HepG2 (cell line): Measurements from ENCODE around the gene SFTA2. TPM values are rescaled to one million over a fixed set of nuclear protein-coding genes. Genes with fewer than 3 reads are reported as not detected.
A peak's percentile ranks its signal among the peaks of the same experiment; 100 is the strongest.

Source experiments
- BRF2 ChIP-seq: sonication (generic); formaldehyde crosslinking; IDR thresholded peaks from 2 replicates; pipeline ENCODE4 v1.8.1; 2022; ENCODE audit warnings: mild to moderate bottlenecking, missing genetic modification reagents
- DBP ChIP-seq: sonication (generic); formaldehyde crosslinking; IDR thresholded peaks from 2 replicates; pipeline ENCODE4 v1.4.0; 2020; ENCODE audit warnings: missing genetic modification reagents; ENCODE audit errors: not compliant biosample characterization
- FLYWCH1 ChIP-seq: sonication (generic); formaldehyde crosslinking; IDR thresholded peaks from 2 replicates; pipeline ENCODE4 v1.8.1; 2023; ENCODE audit warnings: mild to moderate bottlenecking, missing genetic modification reagents
- FOSL1 ChIP-seq: sonication (generic); formaldehyde crosslinking; IDR thresholded peaks from 2 replicates; pipeline ENCODE4 v1.9.0; 2021; ENCODE audit warnings: missing genetic modification reagents, borderline replicate concordance
- FOXA1 ChIP-seq, 2 experiments: fragments of 450-650 bp in 1 of 2; sonication (generic) in 1 of 2; formaldehyde crosslinking in 1 of 2; IDR thresholded peaks; 2 replicates each; pipeline versions ENCODE4 v1.4.0 to v1.6.1; 2016 to 2020; ENCODE audit warnings: missing genetic modification reagents in 1 of 2
- FOXJ3 ChIP-seq: sonication (generic); formaldehyde crosslinking; IDR thresholded peaks from 2 replicates; pipeline ENCODE4 v1.4.0; 2020; ENCODE audit warnings: missing genetic modification reagents, mild to moderate bottlenecking, borderline replicate concordance
- FOXO1 ChIP-seq: sonication (generic); formaldehyde crosslinking; IDR thresholded peaks from 2 replicates; pipeline ENCODE4 v1.4.0; 2020; ENCODE audit warnings: missing genetic modification reagents
- GABPB1 ChIP-seq: IDR thresholded peaks from 2 replicates; pipeline ENCODE4 v1.6.1; 2016; ENCODE audit warnings: mild to moderate bottlenecking, missing genetic modification reagents, moderate library complexity, missing compliant biosample characterization
- HMGXB4 ChIP-seq, 2 experiments: sonication (generic) in 1 of 2; formaldehyde crosslinking in 1 of 2; IDR thresholded peaks; 2 replicates each; pipeline versions ENCODE4 v1.4.0 to v1.6.1; 2018 to 2020; ENCODE audit warnings: missing genetic modification reagents in 2 of 2, borderline replicate concordance in 1 of 2, low read depth in 1 of 2, mild to moderate bottlenecking in 1 of 2, missing biosample characterization in 1 of 2
- JUND ChIP-seq: sonication (generic); formaldehyde crosslinking; IDR thresholded peaks from 2 replicates; pipeline ENCODE4 v1.8.0; 2022; ENCODE audit warnings: mild to moderate bottlenecking, missing genetic modification reagents
- NFATC3 ChIP-seq: sonication (generic); formaldehyde crosslinking; IDR thresholded peaks from 2 replicates; pipeline ENCODE4 v1.5.1; 2020; ENCODE audit warnings: mild to moderate bottlenecking, missing genetic modification reagents
- NFRKB ChIP-seq: fragments of 450-650 bp; IDR thresholded peaks from 2 replicates; pipeline ENCODE4 v1.6.1; 2017
- PRPF4 ChIP-seq: fragments of 200-400 bp; formaldehyde crosslinking; IDR thresholded peaks from 2 replicates; pipeline ENCODE4 v1.6.1; 2016; ENCODE audit warnings: low read length, low read depth; ENCODE audit not compliant: poor library complexity, severe bottlenecking
- RNF2 ChIP-seq: fragments of 450-650 bp; conservative IDR thresholded peaks from 2 replicates; pipeline ENCODE4 v1.6.1; 2016; ENCODE audit warnings: low read depth
- SYNCRIP ChIP-seq: fragments of 200-400 bp; formaldehyde crosslinking; IDR thresholded peaks from 2 replicates; pipeline ENCODE4 v1.6.1; 2018; ENCODE audit warnings: mild to moderate bottlenecking, low read depth, low read length; ENCODE audit not compliant: insufficient read depth
- TGIF2 ChIP-seq: IDR thresholded peaks from 2 replicates; pipeline ENCODE4 v1.6.1; 2016; ENCODE audit warnings: control low read depth, missing compliant biosample characterization
- TRIM22 ChIP-seq: fragments of 450-650 bp; IDR thresholded peaks from 2 replicates; pipeline ENCODE4 v1.6.1; 2017
- ZBTB38 ChIP-seq: sonication (generic); formaldehyde crosslinking; IDR thresholded peaks from 2 replicates; pipeline ENCODE4 v1.5.1; 2020; ENCODE audit warnings: mild to moderate bottlenecking, missing genetic modification reagents
- ZBTB44 ChIP-seq: sonication (generic); formaldehyde crosslinking; IDR thresholded peaks from 2 replicates; pipeline ENCODE4 v1.4.0; 2020; ENCODE audit warnings: missing genetic modification reagents
- ZFP62 ChIP-seq: sonication (generic); formaldehyde crosslinking; IDR thresholded peaks from 2 replicates; pipeline ENCODE4 v1.4.0; 2020; ENCODE audit warnings: missing genetic modification reagents
- ZNF17 ChIP-seq: sonication (generic); formaldehyde crosslinking; IDR thresholded peaks from 2 replicates; pipeline ENCODE4 v1.5.0; 2020; ENCODE audit warnings: mild to moderate bottlenecking, missing genetic modification reagents
- ZNF33A ChIP-seq: sonication (generic); formaldehyde crosslinking; IDR thresholded peaks from 2 replicates; pipeline ENCODE4 v1.5.1; 2020; ENCODE audit warnings: missing genetic modification reagents, mild to moderate bottlenecking, moderate library complexity, borderline replicate concordance
- ZNF34 ChIP-seq: sonication (generic); formaldehyde crosslinking; IDR thresholded peaks from 2 replicates; pipeline ENCODE4 v1.4.0; 2020; ENCODE audit warnings: mild to moderate bottlenecking, missing genetic modification reagents, borderline replicate concordance
- ZNF777 ChIP-seq: sonication (generic); formaldehyde crosslinking; IDR thresholded peaks from 2 replicates; pipeline ENCODE4 v1.4.0; 2020; ENCODE audit warnings: missing genetic modification reagents
- polyA plus RNA-seq, 8 experiments: library from polyadenylated mRNA; depleted of rRNA in 3 of 8; stranded (reverse) in 7 of 8; unstranded in 1 of 8; fragments of >200 nt; fragmentation: Illumina TruSeq in 4 of 8; extraction: Trizol in 4 of 8; gene quantifications; 2 replicates each; pipeline versions ENCODE4 v1.2.1 to v1.2.3, GENCODE V29; 2011 to 2016; ENCODE audit warnings: low read depth in 4 of 8, missing spikeins in 1 of 8, mixed read lengths in 1 of 8; ENCODE audit not compliant: insufficient read depth in 1 of 8
- total RNA-seq, 5 experiments: library from RNA; depleted of rRNA; stranded (reverse); fragments of >200 nt; fragmentation: Illumina TruSeq; extraction: Trizol; gene quantifications; 2 replicates each; pipeline ENCODE4 v1.2.3, GENCODE V29; 2016; ENCODE audit warnings: low read depth in 1 of 5

The SFTA2 gene
- total and polyA plus RNA-seq, 2 of the 13 experiments (the other 11 are each of a cell fraction or from before 2014, with no cell fraction given): not detected

- TF ChIP-seq ZBTB44 (CRISPR knock-in tag): no peak
- TF ChIP-seq FOXJ3 (CRISPR knock-in tag): no peak
- TF ChIP-seq HMGXB4 (CRISPR knock-in tag; IDR thresholded peaks at IDR 0.05; ENCODE audit: borderline replicate concordance in 1 of 2, low read depth in 1 of 2): peak; percentile 56 to 61; a peak in 3 of 4 replicates
- TF ChIP-seq SYNCRIP: no peak
- no peak for TF ChIP-seq ZNF17 (CRISPR knock-in tag)
- no peak for TF ChIP-seq GABPB1
- TF ChIP-seq NFATC3 (CRISPR knock-in tag): no peak
- TF ChIP-seq FOSL1: no peak
- TF ChIP-seq FLYWCH1 (CRISPR knock-in tag): no peak
- TF ChIP-seq TGIF2 (CRISPR knock-in tag): no peak
- no peak for TF ChIP-seq BRF2
- TF ChIP-seq ZBTB38: peak; percentile 43; the same call in 1 of the 2 replicates
- TF ChIP-seq ZNF777 (CRISPR knock-in tag): no peak
- no peak for TF ChIP-seq RNF2
- TF ChIP-seq DBP (CRISPR knock-in tag): no peak
- no peak for TF ChIP-seq ZFP62 (CRISPR knock-in tag)
- no peak for TF ChIP-seq NFRKB
- no peak for TF ChIP-seq ZNF34
- no peak for TF ChIP-seq PRPF4
- TF ChIP-seq ZNF33A: no peak
- TF ChIP-seq JUND (CRISPR knock-in tag): 0 out of 2 replicates have a peak, but pooled peaks have one; percentile 18
- no peak for TF ChIP-seq FOXA1 (IDR thresholded peaks at IDR 0.05)
- TF ChIP-seq FOXA1 (CRISPR knock-in tag; IDR thresholded peaks at IDR 0.05): no peak
- TF ChIP-seq FOXO1 (CRISPR knock-in tag): no peak
- TF ChIP-seq TRIM22: no peak
Measured at GRCh38 chr6:30883685-30884520, 48.1 kb downstream of the SFTA2 start, which contains the start of gene DDR1 (continued).
